Measurements from ENCODE around the gene COQ6.
"Not testable (repeated sequence)": the region's sequence is repeated elsewhere in the genome, so short reads cannot be mapped to it uniquely, and the experiment has no call there.

Gene COQ6

GRCh38 chr14:73991092-73991491 lies 41.0 kb downstream of the COQ6 start:
- DNase-seq = no peak
- Histone ChIP-seq H3K9me3 (no peaks in the 10 kb centered on the region), H3K4me1 (no peaks in the 10 kb centered on the region), H3K27me3 (no peaks in the 10 kb centered on the region), H3K36me3 (no peaks in the 10 kb centered on the region), H3K4me3 (ENCODE audit: low read depth, low read length) (no peak overlapping the region)
- TF ChIP-seq, protein P1, sequence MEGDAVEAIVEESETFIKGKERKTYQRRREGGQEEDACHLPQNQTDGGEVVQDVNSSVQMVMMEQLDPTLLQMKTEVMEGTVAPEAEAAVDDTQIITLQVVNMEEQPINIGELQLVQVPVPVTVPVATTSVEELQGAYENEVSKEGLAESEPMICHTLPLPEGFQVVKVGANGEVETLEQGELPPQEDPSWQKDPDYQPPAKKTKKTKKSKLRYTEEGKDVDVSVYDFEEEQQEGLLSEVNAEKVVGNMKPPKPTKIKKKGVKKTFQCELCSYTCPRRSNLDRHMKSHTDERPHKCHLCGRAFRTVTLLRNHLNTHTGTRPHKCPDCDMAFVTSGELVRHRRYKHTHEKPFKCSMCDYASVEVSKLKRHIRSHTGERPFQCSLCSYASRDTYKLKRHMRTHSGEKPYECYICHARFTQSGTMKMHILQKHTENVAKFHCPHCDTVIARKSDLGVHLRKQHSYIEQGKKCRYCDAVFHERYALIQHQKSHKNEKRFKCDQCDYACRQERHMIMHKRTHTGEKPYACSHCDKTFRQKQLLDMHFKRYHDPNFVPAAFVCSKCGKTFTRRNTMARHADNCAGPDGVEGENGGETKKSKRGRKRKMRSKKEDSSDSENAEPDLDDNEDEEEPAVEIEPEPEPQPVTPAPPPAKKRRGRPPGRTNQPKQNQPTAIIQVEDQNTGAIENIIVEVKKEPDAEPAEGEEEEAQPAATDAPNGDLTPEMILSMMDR (IDR thresholded peaks at IDR 0.05; ENCODE audit: low read depth, low read length) = no peak

- H3K36me3 ChIP-seq; H3K4me3 ChIP-seq (ENCODE audit: low read depth, low read length); DNase-seq; H3K9me3 ChIP-seq; H3K4me1 ChIP-seq; H3K27me3 ChIP-seq: not testable (repeated sequence)
Measured at GRCh38 chr14:73994926-73995325, 44.8 kb downstream of the COQ6 start.

DNA sequence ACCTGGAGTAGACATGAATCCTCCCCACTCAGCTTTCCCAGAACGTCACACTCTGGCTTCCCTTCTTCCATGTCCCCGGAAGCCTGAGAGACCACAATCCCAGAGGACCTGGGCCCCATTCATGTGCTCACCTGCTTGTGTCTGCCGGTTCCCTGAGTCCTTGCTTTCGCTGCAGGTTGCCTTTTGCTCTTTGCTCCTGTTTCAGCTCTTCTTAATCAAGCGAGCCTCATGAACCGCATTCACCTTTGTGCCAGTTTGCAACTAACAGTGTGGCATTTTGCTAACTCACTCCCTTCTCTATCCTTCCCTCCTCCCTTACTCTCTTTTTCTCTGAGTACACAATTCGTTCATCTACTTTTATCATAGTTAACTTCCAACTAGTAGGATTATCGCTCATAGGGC lies 45.9 kb downstream of the COQ6 start:
- TF ChIP-seq, protein P1 (IDR thresholded peaks at IDR 0.05; ENCODE audit: low read depth, low read length) = no peak
- H3K27me3 ChIP-seq = no peaks in the 10 kb centered on the region
- DNase-seq = no peak
- no peaks in the 10 kb centered on the region for H3K36me3 ChIP-seq
- no peaks in the 10 kb centered on the region for H3K9me3 ChIP-seq
- no peak overlapping the region for H3K4me3 ChIP-seq (ENCODE audit: low read depth, low read length)
- no peaks in the 10 kb centered on the region for H3K4me1 ChIP-seq

GRCh38 chr14:73996731-73997107 lies 46.6 kb downstream of the COQ6 start:
- no peaks in the 10 kb centered on the region for H3K9me3 ChIP-seq
- H3K4me3 ChIP-seq (ENCODE audit: low read depth, low read length) = no peak overlapping the region
- DNase-seq = no peak
- TF ChIP-seq, protein P1 (IDR thresholded peaks at IDR 0.05; ENCODE audit: low read depth, low read length) = no peak
- no peaks in the 10 kb centered on the region for H3K27me3 ChIP-seq
- H3K4me1 ChIP-seq = no peaks in the 10 kb centered on the region
- H3K36me3 ChIP-seq = no peaks in the 10 kb centered on the region

- no peaks in the 10 kb centered on the region for H3K4me1 ChIP-seq
- H3K9me3 ChIP-seq = no peaks in the 10 kb centered on the region
- no peak overlapping the region for H3K4me3 ChIP-seq (ENCODE audit: low read depth, low read length)
- DNase-seq = no peak
- no peaks in the 10 kb centered on the region for H3K36me3 ChIP-seq
- H3K27me3 ChIP-seq = no peaks in the 10 kb centered on the region
- TF ChIP-seq, protein P1 (IDR thresholded peaks at IDR 0.05; ENCODE audit: low read depth, low read length) = no peak
Measured at GRCh38 chr14:73997108-73997943, 47.2 kb downstream of the COQ6 start.

DNA sequence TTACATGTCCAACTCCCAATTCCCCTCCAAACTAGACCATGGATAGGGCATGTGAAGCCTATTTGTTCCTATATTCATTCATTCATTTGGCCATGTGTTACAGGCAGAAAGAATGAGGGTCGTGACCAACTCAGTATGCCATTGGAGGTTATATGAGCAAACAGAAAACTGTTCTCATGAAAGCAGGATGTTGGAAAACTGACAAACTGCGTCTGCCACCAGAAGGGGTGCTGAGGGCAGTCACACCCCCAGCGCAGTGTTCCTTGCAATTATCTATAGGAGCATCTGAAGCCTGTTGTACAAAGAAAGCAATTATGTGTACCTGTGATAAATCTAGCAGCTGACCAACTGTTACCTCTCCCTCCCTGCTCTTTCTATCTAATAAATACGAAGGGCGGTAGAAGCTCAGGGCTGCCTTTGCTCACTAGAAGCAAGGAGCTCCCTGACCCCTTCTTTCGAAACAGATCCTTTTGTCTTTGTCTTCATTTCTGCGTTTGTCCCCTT lies 47.9 kb downstream of the COQ6 start:
- TF ChIP-seq, protein P1 (IDR thresholded peaks at IDR 0.05; ENCODE audit: low read depth, low read length) = no peak
- no peaks in the 10 kb centered on the region for H3K36me3 ChIP-seq
- no peaks in the 10 kb centered on the region for H3K4me1 ChIP-seq
- H3K9me3 ChIP-seq = no peaks in the 10 kb centered on the region
- no peaks in the 10 kb centered on the region for H3K27me3 ChIP-seq
- DNase-seq = no peak
- H3K4me3 ChIP-seq (ENCODE audit: low read depth, low read length) = no peak overlapping the region
